ENCODE measurements around the gene NOP16. TPM values are rescaled to one million over a fixed set of nuclear protein-coding genes. Genes with fewer than 3 reads are reported as not detected.
A peak's percentile ranks its signal among the peaks of the same experiment; 100 is the strongest.

Gene NOP16, protein sequence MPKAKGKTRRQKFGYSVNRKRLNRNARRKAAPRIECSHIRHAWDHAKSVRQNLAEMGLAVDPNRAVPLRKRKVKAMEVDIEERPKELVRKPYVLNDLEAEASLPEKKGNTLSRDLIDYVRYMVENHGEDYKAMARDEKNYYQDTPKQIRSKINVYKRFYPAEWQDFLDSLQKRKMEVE
- 32.0 and 43.5 TPM in 2 replicates for total RNA-seq (2014; rRNA removed; shearing (Covaris generic))

DNA sequence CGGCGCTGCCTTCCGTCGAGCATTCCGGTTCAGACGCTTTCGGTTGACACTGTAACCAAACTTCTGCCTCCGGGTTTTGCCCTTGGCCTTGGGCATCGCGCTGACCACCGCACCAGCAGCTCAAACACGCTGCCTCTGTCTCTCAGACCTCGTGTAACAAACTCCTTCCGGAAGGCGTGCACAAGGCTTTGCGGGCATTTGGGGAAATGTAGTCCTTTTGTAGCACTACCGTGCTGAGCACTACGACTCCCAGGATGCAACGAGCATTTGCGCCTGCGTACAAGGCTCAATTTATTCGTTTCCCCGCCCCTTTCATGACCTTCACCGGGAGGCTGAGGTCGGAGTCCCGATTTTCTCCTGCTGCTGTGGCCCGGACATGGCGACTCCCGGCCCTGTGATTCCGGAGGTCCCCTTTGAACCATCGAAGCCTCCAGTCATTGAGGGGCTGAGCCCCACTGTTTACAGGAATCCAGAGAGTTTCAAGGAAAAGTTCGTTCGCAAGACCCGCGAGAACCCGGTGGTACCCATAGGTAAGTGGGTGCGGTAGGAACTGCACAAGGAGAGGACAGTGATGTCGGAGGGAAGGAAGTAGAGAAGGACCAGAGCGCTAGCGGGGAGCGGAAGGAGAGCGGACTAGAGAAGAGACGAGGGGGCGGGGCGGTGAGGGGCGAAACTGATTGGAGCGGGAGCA is at the start of gene NOP16, which contains the start of gene HIGD2A:
TSS of gene NOP16 (minus strand) at position 155 of the 691 bp plus-strand sequence. CDS start at position 96, 59 bp downstream.
TSS of gene HIGD2A (plus strand) at position 308 of the 691 bp plus-strand sequence. CDS start at position 377, 69 bp downstream.
- peak; percentile 100 for DNase-seq (ENCODE audit: low read depth in 1 of 2, low spot score in 2 of 2)
- Histone ChIP-seq H3K27ac (peak within 1 kb of the TSS; percentile 67), H3K36me3 (peaks cover 84% of the 10 kb centered on the region)

DNA sequence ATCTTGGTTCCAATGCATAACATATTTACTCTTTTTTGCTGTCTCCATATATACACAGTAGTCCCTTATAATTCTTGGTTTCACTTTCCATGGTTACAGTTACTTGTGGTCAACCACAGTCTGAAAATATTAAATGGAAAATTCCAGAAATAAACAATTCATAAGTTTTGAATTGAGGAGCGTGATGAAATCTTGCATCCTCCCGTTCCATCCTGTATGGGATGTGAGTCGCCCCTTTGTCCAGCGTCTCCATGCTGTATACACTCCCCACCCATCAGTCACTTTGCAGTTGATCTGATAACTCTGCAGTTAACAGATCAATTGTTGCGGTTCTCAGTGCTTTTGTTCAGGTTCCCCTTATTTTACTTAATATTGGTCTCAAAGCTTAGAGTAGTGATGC is 48.3 kb upstream of the NOP16 start:
- H3K4me1 ChIP-seq (replicated peaks) = peaks cover 46% of the 10 kb centered on the region
- H3K27ac ChIP-seq = peak overlapping the region; percentile 5; the same call in 1 of the 2 replicates
- no peak overlapping the region; the same call in 1 of the 2 replicates for H3K4me3 ChIP-seq
- H3K36me3 ChIP-seq = no peaks in the 10 kb centered on the region
- no peaks in the 10 kb centered on the region for H3K9me3 ChIP-seq (replicated peaks)
- DNase-seq (ENCODE audit: low read depth in 1 of 2, low spot score in 2 of 2) = peak in 1 of 2 experiments; percentile 32
- H3K27me3 ChIP-seq (replicated peaks) = 0 out of 2 replicates have a peak, but pooled peaks cover 5% of the 10 kb centered on the region

More for the DNA sequence above, at the start of gene NOP16, which contains the start of gene HIGD2A:
- peak within 1 kb of the TSS; percentile 55 for H3K4me3 ChIP-seq
- H3K27me3 ChIP-seq (replicated peaks) = no peaks in the 10 kb centered on the region
- H3K9me3 ChIP-seq (replicated peaks) = no peaks in the 10 kb centered on the region
- peaks cover 14% of the 10 kb centered on the region for H3K4me1 ChIP-seq (replicated peaks)

DNA sequence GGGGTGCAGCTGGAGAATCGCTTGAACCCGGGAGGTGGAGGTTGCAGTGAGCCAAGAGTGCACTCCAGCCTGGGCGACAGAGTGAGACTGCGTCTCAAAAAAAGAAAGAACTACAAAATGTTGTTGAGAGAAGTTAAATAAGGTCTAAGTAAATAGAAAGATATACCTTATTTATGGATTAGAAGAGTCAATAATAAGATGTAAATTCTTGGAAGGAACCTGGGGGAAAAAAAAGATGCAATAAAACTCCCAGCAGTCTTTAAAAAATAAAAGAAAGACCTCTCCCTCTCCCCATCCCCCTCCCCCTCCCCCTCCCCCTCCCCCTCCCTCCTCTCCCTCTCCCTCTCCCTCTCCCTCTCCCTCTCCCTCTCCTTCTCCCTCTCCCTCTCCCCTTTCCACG is 44.3 kb upstream of the NOP16 start:
- Histone ChIP-seq H3K9me3 (replicated peaks) (no peaks in the 10 kb centered on the region), H3K36me3 (no peaks in the 10 kb centered on the region), H3K27ac (no peak overlapping the region), H3K27me3 (replicated peaks) (0 out of 2 replicates have a peak, but pooled peaks cover 8% of the 10 kb centered on the region), H3K4me3 (no peak overlapping the region), H3K4me1 (replicated peaks) (peaks cover 15% of the 10 kb centered on the region)
- no peak for DNase-seq (ENCODE audit: low read depth in 1 of 2, low spot score in 2 of 2)

DNA sequence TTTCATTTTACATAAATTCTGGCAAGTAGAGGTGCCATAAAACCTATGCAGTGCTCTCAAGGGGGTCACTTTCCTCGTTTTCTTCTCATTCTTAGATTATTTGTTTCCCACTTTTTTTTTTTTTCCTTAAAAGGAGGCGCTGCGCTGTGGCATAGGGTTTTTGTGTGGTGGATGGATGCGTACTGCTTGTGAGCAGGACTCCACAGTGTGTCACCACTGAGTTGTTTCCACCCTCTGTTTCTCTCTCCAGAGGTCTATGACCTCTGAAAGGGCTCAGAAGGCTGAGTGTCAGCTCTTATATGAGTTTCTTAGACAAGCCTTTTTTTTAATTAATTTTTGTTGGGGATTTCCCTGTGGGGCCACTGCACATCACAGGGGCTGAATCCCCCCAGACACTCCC is 41.6 kb upstream of the NOP16 start:
- H3K27ac ChIP-seq = no peak overlapping the region

DNA sequence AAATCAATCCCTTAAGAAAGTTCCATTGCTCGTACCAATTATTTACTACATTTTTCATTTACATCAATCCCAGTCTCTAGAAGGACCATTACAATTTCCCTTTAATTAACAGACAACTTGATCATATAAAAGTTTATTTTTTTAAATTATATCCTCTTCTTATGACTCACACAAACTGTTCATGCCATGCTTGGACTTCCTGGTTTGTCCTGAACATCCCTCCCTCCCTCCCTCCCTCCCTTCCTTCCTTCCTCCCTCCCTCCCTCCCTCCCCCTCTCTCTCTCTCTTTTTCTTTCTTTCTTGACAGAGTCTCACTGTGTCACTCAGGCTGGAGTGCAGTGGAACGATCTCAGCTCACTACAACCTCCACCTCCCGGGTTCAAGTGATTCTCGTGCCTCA is 39.6 kb upstream of the NOP16 start:
- DNase-seq (ENCODE audit: low read depth in 1 of 2, low spot score in 2 of 2) = no peak
- no peaks in the 10 kb centered on the region for H3K36me3 ChIP-seq
- no peak overlapping the region for H3K4me3 ChIP-seq
- H3K27ac ChIP-seq = no peak overlapping the region
- H3K4me1 ChIP-seq (replicated peaks) = peaks cover 4% of the 10 kb centered on the region
- no peaks in the 10 kb centered on the region; the same call in 1 of the 2 replicates for H3K9me3 ChIP-seq (replicated peaks)
- H3K27me3 ChIP-seq (replicated peaks) = 0 out of 2 replicates have a peak, but pooled peaks cover 10% of the 10 kb centered on the region

More for the DNA sequence above, 41.6 kb upstream of the NOP16 start:
- Histone ChIP-seq H3K4me3 (no peak overlapping the region), H3K27me3 (replicated peaks) (0 out of 2 replicates have a peak, but pooled peaks cover 8% of the 10 kb centered on the region), H3K9me3 (replicated peaks) (no peaks in the 10 kb centered on the region), H3K4me1 (replicated peaks) (peaks cover 4% of the 10 kb centered on the region), H3K36me3 (no peaks in the 10 kb centered on the region)
- no peak for DNase-seq (ENCODE audit: low read depth in 1 of 2, low spot score in 2 of 2)

DNA sequence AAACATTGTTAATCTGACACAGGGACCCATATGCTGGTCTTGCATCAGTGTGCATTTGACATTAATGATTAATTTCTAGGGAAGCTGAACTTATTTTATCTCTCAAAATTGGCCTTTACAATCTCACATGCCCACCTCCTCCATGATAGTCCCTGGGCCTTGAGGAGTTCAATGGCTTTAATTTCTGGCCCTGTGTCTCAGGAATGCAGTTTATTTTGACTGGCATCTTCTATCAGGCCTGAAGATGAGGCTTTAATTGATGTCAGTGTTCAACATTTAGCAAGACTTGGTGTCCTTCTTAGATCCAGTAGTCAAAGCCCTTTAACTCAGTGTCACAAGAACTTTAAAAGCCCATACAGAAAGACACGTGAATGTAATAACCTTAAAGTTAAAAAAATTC is 38.5 kb upstream of the NOP16 start:
- Histone ChIP-seq H3K4me3 (no peak overlapping the region), H3K4me1 (replicated peaks) (peaks cover 4% of the 10 kb centered on the region), H3K9me3 (replicated peaks) (no peaks in the 10 kb centered on the region; the same call in 1 of the 2 replicates), H3K27me3 (replicated peaks) (0 out of 2 replicates have a peak, but pooled peaks cover 7% of the 10 kb centered on the region), H3K36me3 (no peaks in the 10 kb centered on the region), H3K27ac (no peak overlapping the region)
- no peak for DNase-seq (ENCODE audit: low read depth in 1 of 2, low spot score in 2 of 2)

DNA sequence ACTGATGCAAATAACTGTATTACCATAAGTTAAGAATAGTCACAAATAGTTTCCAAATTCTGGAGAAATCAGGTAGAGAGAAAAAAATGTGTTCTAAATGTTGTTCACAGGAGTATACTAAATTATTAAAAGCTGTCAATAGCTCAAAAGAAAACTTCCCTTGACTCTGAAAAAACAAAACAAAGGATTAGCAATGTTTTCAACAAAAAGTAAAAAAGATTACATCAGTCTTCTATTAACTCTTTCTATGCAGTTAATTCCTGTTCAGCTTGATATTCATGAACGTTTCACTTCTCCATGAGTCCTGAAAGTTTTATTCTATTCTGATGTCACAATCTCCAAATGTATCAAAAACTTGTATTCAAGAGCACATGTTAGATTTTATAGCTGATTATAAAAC is 37.4 kb upstream of the NOP16 start:
- Histone ChIP-seq H3K9me3 (replicated peaks) (peaks cover 6% of the 10 kb centered on the region), H3K4me1 (replicated peaks) (peaks cover 4% of the 10 kb centered on the region), H3K4me3 (no peak overlapping the region), H3K27me3 (replicated peaks) (0 out of 2 replicates have a peak, but pooled peaks cover 5% of the 10 kb centered on the region), H3K36me3 (no peaks in the 10 kb centered on the region), H3K27ac (no peak overlapping the region)
- no peak for DNase-seq (ENCODE audit: low read depth in 1 of 2, low spot score in 2 of 2)

DNA sequence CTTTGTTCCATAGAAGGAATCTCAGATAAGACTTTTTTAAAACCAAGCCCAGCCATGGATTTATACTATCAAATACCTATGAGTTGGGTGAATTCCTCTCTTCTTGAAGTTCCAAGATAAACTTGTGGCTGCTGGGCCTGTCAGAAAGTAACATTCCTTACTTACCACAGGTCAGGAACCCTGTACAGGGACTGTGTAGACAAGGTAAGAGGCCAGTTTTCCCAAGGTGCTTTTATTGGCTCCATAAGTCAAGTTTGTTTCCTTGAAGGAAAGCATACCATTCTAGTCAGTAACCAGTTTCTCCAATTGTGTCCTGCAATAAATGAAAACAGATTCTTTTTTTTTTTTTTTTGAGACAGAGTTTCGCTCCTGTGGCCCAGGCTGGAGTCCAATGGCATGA is 36.7 kb upstream of the NOP16 start:
- no peak for DNase-seq (ENCODE audit: low read depth in 1 of 2, low spot score in 2 of 2)
- Histone ChIP-seq H3K9me3 (replicated peaks) (peaks cover 12% of the 10 kb centered on the region), H3K27ac (no peak overlapping the region), H3K4me3 (no peak overlapping the region), H3K36me3 (no peaks in the 10 kb centered on the region), H3K27me3 (replicated peaks) (0 out of 2 replicates have a peak, but pooled peaks cover 5% of the 10 kb centered on the region), H3K4me1 (replicated peaks) (peaks cover 4% of the 10 kb centered on the region)

DNA sequence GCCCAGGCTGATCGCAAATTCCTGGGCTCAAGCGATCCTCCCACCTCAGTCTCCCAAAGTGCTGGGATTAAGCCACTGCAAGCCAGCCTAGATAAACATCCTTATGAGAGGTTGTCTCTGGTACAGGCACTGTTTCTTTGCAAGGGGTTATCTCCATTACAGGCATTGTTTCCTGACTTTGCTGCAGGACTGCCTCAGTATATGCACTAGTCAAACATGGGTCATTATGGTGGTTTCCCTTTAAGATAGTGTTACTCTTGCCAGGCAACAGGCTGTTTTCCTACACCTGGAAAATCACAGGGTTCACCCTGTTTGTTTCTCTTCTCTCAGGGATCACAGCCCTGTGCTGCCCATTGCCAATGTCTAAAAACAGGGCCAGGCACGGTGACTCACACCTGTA is 35.8 kb upstream of the NOP16 start:
- no peak for DNase-seq (ENCODE audit: low read depth in 1 of 2, low spot score in 2 of 2)
- Histone ChIP-seq H3K4me1 (replicated peaks) (peaks cover 4% of the 10 kb centered on the region), H3K9me3 (replicated peaks) (peaks cover 12% of the 10 kb centered on the region), H3K27me3 (replicated peaks) (0 out of 2 replicates have a peak, but pooled peaks cover 5% of the 10 kb centered on the region), H3K27ac (no peak overlapping the region), H3K36me3 (no peaks in the 10 kb centered on the region), H3K4me3 (no peak overlapping the region)

DNA sequence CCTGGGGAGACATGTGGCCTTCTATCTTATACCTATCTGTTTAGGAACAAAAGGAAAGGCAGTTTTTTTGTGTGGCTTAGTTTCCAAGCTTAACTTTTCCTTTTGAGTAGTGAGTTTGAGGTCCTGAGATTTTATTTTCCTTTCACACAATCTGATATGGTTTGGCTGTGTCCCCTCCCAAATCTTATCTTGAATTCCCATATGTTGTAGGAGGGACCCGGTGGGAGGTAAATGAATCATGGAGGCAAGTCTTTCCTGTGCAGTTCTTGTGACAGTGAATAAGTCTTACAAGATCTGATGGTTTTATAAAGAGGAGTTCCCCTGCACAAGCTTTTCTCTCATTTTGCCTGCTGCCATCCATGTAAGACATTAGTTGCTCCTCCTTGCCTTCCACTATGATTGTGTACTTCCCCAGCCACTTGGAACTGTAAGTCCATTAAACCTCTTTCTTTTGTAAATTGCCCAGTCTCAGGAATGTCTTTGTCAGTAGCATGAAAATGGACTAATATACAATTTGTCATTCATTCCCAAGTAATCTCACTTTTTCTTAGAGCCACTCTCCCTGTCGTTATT is 32.7 kb upstream of the NOP16 start:
- peaks cover 15% of the 10 kb centered on the region for H3K9me3 ChIP-seq (replicated peaks)
- peaks cover 6% of the 10 kb centered on the region for H3K36me3 ChIP-seq
- peaks cover 11% of the 10 kb centered on the region for H3K4me1 ChIP-seq (replicated peaks)
- H3K27me3 ChIP-seq (replicated peaks) = 0 out of 2 replicates have a peak, but pooled peaks cover 5% of the 10 kb centered on the region
- no peak overlapping the region for H3K27ac ChIP-seq
- no peak overlapping the region for H3K4me3 ChIP-seq
- DNase-seq (ENCODE audit: low read depth in 1 of 2, low spot score in 2 of 2) = no peak

DNA sequence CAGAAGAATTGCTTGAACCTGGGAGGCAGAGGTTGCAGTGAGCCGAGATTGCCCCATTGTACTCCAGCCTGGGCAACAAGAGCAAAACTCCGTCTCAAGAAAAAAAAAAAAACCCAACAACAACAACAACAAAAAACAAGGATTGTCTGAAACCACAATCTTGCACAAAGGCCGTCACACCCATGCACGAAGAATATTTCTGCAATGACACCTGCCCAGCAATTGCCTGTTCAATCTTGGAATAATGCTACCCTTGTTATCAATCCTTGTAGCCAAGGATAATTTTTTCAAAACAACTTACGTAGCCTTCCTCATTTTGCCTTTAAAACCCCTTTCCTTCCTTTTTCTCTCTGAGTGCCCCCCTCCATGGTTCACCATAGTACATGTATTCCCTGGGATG is 31.7 kb upstream of the NOP16 start:
- no peak overlapping the region for H3K27ac ChIP-seq
- DNase-seq (ENCODE audit: low read depth in 1 of 2, low spot score in 2 of 2) = no peak
- H3K9me3 ChIP-seq (replicated peaks) = peaks cover 15% of the 10 kb centered on the region
- H3K36me3 ChIP-seq = peaks cover 9% of the 10 kb centered on the region
- H3K4me3 ChIP-seq = no peak overlapping the region
- H3K27me3 ChIP-seq (replicated peaks) = 0 out of 2 replicates have a peak, but pooled peaks cover 5% of the 10 kb centered on the region
- peaks cover 20% of the 10 kb centered on the region for H3K4me1 ChIP-seq (replicated peaks)

DNA sequence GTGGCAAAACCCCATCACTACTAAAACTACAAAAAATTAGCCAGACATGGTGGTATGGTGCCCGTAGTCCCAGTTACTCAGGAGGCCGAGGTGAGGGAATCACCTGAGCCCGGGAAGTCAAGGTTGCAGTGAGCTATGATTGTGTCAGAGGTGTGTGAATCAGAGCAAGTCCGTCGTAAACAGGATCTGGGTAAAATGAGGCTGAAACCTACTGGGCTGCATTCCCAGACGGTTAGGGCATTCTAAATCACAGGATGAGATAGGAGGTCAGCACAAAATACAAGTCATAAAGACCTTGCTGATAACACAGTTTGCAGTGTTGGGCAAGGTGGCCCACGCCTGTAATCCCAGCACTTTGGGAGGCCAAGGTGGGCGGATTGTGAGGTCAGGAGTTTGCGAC is 29.9 kb upstream of the NOP16 start:
- no peak overlapping the region for H3K4me3 ChIP-seq
- peaks cover 15% of the 10 kb centered on the region for H3K9me3 ChIP-seq (replicated peaks)
- H3K27me3 ChIP-seq (replicated peaks) = 0 out of 2 replicates have a peak, but pooled peaks cover 5% of the 10 kb centered on the region
- H3K36me3 ChIP-seq = peaks cover 9% of the 10 kb centered on the region
- H3K4me1 ChIP-seq (replicated peaks) = peaks cover 21% of the 10 kb centered on the region
- DNase-seq (ENCODE audit: low read depth in 1 of 2, low spot score in 2 of 2) = no peak
- no peak overlapping the region for H3K27ac ChIP-seq

DNA sequence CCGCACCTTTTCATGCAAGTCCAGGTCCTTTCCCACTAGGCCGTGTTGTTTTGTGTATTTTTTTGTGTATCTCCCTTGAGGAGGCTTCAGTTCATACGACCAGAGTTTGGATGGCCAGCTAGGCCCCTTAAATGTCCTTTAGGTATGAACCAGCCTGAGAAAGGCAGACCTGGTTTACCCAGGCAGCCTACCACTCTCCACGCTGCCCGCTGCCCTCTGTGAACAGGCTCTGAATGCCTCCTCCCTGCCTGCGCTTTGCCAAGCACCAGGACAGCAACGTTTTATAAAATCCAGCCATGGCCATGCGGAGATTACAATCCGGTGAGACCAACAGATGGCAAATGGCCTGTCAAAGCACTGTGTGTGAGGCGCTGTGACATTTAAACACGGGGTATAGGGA is 28.6 kb upstream of the NOP16 start:
- no peak for DNase-seq (ENCODE audit: low read depth in 1 of 2, low spot score in 2 of 2)
- H3K4me3 ChIP-seq = peak overlapping the region; percentile 98
- H3K27me3 ChIP-seq (replicated peaks) = 0 out of 2 replicates have a peak, but pooled peaks cover 2% of the 10 kb centered on the region
- peaks cover 9% of the 10 kb centered on the region for H3K36me3 ChIP-seq
- H3K9me3 ChIP-seq (replicated peaks) = peaks cover 15% of the 10 kb centered on the region
- H3K4me1 ChIP-seq (replicated peaks) = peaks cover 21% of the 10 kb centered on the region
- H3K27ac ChIP-seq = no peak overlapping the region
